ENCODE results near the gene CHMP4A.

CHMP4A gene

DNA sequence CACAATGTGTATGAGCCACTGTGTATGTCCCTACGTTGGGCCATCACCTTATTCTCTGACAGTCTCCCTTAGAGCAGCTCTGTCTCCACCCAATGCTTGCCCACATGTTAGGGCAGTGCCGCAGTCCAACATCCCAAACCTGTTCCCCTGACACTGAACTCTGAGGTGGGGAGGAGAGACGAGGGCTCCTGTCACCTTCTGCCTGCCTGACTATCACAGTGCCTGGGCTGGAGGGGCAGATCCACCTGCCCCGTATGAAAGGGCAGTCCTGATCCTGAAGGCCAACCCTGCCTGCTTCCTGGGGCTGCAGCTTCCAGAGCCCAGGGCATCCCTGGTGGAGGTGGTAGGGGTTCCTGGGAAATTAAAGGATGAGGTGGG is 47.5 kb upstream of the CHMP4A start:
- Histone ChIP-seq H3K36me3 (ENCODE audit: low read length) (no peaks in the 10 kb centered on the region), H3K79me2 (ENCODE audit: insufficient read depth, low read length) (no peaks in the 10 kb centered on the region), H3K9me3 (ENCODE audit: insufficient read depth, low read length) (no peaks in the 10 kb centered on the region), H4K20me1 (ENCODE audit: low read depth, low read length) (no peaks in the 10 kb centered on the region), H2AFZ (ENCODE audit: low read depth, low read length, severe bottlenecking) (no peak overlapping the region), H3K4me2 (ENCODE audit: low read depth, low read length, poor library complexity, severe bottlenecking) (no peak overlapping the region), H3F3A (ENCODE audit: insufficient read depth) (no peaks in the 10 kb centered on the region), H3K9me2 (replicated peaks; ENCODE audit: insufficient read depth, low read length) (no peaks in the 10 kb centered on the region), H3K27me3 (ENCODE audit: low read length) (no peaks in the 10 kb centered on the region), H3K9ac (ENCODE audit: low read length) (no peak overlapping the region), H3K27ac (ENCODE audit: low read depth, low read length) (no peak overlapping the region), H3K4me3 (ENCODE audit: insufficient read depth, low read length, poor library complexity, severe bottlenecking) (no peak overlapping the region)
- TF ChIP-seq CTCF (IDR thresholded peaks at IDR 0.05; ENCODE audit: insufficient read depth, low read length, poor library complexity, severe bottlenecking) = no peak
- no peak for TF ChIP-seq EZH2phosphoT487 (conservative IDR thresholded peaks at IDR 0.05; ENCODE audit: low read length)

DNA sequence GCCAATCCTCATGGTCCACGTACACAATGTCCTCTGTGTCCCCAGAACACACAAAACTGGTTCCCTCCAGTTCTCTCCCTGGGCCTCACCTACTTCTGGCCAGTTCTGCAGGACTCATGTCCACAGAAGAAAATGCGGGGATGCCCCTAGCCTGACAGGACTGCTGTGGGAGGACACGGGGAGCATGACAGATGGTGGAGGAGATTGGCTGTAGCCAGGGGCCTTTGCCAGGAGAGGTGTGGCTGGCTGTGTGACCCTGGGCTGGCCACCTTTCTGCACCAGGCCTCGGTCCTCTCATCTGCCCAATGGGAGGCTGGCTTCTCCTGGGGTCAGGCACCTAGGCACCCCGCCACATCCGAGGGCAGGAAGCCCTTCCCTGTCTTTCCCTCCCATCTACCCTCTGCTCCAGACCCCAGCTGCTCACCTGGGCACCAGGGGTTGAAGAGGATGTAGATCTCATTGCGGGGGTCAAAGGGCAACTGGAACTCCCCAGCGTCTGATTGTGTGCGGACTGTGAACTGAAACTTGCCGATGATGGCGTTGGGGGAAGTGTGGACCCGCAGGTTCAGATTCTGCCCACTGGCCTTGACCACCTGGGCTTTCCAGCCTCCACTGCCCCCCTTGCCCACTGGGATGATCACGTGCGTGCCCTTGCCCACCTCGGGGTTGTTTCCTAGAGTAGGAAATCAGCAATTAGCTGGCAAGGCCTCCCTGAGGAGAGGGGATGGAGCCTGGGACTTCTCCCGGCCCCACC is 46.9 kb upstream of the CHMP4A start:
- no peaks in the 10 kb centered on the region for H3K9me3 ChIP-seq (ENCODE audit: insufficient read depth, low read length)
- H2AFZ ChIP-seq (ENCODE audit: low read depth, low read length, severe bottlenecking) = no peak overlapping the region
- no peak overlapping the region for H3K27ac ChIP-seq (ENCODE audit: low read depth, low read length)

DNA sequence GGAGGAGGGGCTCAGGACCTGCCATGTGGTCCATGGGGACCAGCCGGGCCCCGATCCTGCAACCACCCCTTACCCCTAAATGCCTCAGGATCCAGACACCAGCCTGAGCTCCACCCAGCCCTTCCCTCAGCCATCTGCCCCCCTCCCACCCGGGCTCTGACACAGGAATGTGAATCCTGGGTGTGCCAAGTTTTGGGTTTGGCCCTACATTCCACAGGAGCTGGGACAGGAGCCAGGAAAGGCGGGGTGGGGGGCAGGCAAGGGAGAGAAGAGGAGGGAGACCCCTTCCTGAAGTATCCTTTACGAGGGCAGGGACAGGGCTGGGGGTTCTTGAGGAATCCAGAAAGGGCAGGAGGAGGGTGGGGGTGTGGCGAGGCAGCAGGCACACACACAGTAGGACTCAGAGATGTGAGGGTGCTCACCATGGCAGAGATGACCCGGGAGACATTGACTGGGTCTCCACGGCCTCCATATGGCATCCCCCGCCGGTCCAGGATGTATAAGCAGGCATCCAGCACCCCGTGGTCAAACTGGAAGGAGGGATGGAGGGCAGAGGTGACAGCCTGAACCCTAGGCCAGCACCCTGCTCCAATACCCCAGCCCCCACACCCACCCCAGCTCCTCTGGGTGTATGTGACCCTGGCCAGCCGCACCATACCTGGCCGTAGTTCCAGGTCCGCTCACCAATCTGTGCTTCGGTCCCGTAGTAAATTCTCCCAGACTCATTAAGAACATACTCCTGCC is 46.2 kb upstream of the CHMP4A start:
- Histone ChIP-seq H3K79me2 (ENCODE audit: insufficient read depth, low read length) (no peaks in the 10 kb centered on the region), H3F3A (ENCODE audit: insufficient read depth) (no peaks in the 10 kb centered on the region), H3K4me3 (ENCODE audit: insufficient read depth, low read length, poor library complexity, severe bottlenecking) (no peak overlapping the region), H3K4me2 (ENCODE audit: low read depth, low read length, poor library complexity, severe bottlenecking) (no peak overlapping the region), H4K20me1 (ENCODE audit: low read depth, low read length) (no peaks in the 10 kb centered on the region), H3K36me3 (ENCODE audit: low read length) (no peaks in the 10 kb centered on the region), H3K9me2 (replicated peaks; ENCODE audit: insufficient read depth, low read length) (no peaks in the 10 kb centered on the region), H3K27ac (ENCODE audit: low read depth, low read length) (no peak overlapping the region), H3K27me3 (ENCODE audit: low read length) (no peaks in the 10 kb centered on the region), H3K9ac (ENCODE audit: low read length) (no peak overlapping the region), H2AFZ (ENCODE audit: low read depth, low read length, severe bottlenecking) (no peak overlapping the region), H3K9me3 (ENCODE audit: insufficient read depth, low read length) (no peaks in the 10 kb centered on the region)
- TF ChIP-seq CTCF (IDR thresholded peaks at IDR 0.05; ENCODE audit: insufficient read depth, low read length, poor library complexity, severe bottlenecking) (no peak), EZH2phosphoT487 (conservative IDR thresholded peaks at IDR 0.05; ENCODE audit: low read length) (no peak)

More for the DNA sequence above, 46.9 kb upstream of the CHMP4A start:
- no peak overlapping the region for H3K4me2 ChIP-seq (ENCODE audit: low read depth, low read length, poor library complexity, severe bottlenecking)
- H3K9ac ChIP-seq (ENCODE audit: low read length) = no peak overlapping the region
- no peaks in the 10 kb centered on the region for H4K20me1 ChIP-seq (ENCODE audit: low read depth, low read length)
- H3K4me3 ChIP-seq (ENCODE audit: insufficient read depth, low read length, poor library complexity, severe bottlenecking) = no peak overlapping the region
- H3K79me2 ChIP-seq (ENCODE audit: insufficient read depth, low read length) = no peaks in the 10 kb centered on the region
- H3F3A ChIP-seq (ENCODE audit: insufficient read depth) = no peaks in the 10 kb centered on the region
- H3K27me3 ChIP-seq (ENCODE audit: low read length) = no peaks in the 10 kb centered on the region
- TF ChIP-seq EZH2phosphoT487 (conservative IDR thresholded peaks at IDR 0.05; ENCODE audit: low read length) (no peak), CTCF (IDR thresholded peaks at IDR 0.05; ENCODE audit: insufficient read depth, low read length, poor library complexity, severe bottlenecking) (no peak)
- no peaks in the 10 kb centered on the region for H3K36me3 ChIP-seq (ENCODE audit: low read length)
- no peaks in the 10 kb centered on the region for H3K9me2 ChIP-seq (replicated peaks; ENCODE audit: insufficient read depth, low read length)
